ENCODE data around the gene TFAP2A. TPM values are rescaled to one million over a fixed set of nuclear protein-coding genes. Genes with fewer than 3 reads are reported as not detected.

The TFAP2A gene
- polyA plus RNA-seq, 3 donors, result 31.7 to 41.8 (median 33.6) TPM

GRCh38 chr6:10390495-10391298 lies 24.2 kb downstream of the TFAP2A start:
- no peak for DNase-seq (ENCODE audit: extremely low read depth in 1 of 11, low read depth in 9 of 11, low spot score in 4 of 11)

- no peak for DNase-seq (ENCODE audit: extremely low read depth in 1 of 11, low read depth in 9 of 11, low spot score in 4 of 11)
Measured at GRCh38 chr6:10389739-10390494, 25.0 kb downstream of the TFAP2A start.

GRCh38 chr6:10386756-10387654 lies 27.9 kb downstream of the TFAP2A start:
- no peak for DNase-seq (ENCODE audit: extremely low read depth in 1 of 11, low read depth in 9 of 11, low spot score in 4 of 11)

- DNase-seq (ENCODE audit: extremely low read depth in 1 of 11, low read depth in 9 of 11, low spot score in 4 of 11), result no peak
Measured at GRCh38 chr6:10386220-10386619, 28.7 kb downstream of the TFAP2A start.

- no peak for DNase-seq (ENCODE audit: extremely low read depth in 1 of 11, low read depth in 9 of 11, low spot score in 4 of 11)
Measured at GRCh38 chr6:10385524-10386132, 29.2 kb downstream of the TFAP2A start.

- no peak for DNase-seq (ENCODE audit: extremely low read depth in 1 of 11, low read depth in 9 of 11, low spot score in 4 of 11)
Measured at GRCh38 chr6:10384610-10385523, 30.0 kb downstream of the TFAP2A start.

- DNase-seq (ENCODE audit: extremely low read depth in 1 of 11, low read depth in 9 of 11, low spot score in 4 of 11), result no peak
Measured at GRCh38 chr6:10384091-10384609, 30.7 kb downstream of the TFAP2A start.

- DNase-seq (ENCODE audit: extremely low read depth in 1 of 11, low read depth in 9 of 11, low spot score in 4 of 11), result no peak
Measured at GRCh38 chr6:10383331-10384090, 31.4 kb downstream of the TFAP2A start.

- DNase-seq (ENCODE audit: extremely low read depth in 1 of 11, low read depth in 9 of 11, low spot score in 4 of 11), result no peak
Measured at GRCh38 chr6:10382728-10383330, 32.0 kb downstream of the TFAP2A start.

GRCh38 chr6:10382322-10382721 lies 32.6 kb downstream of the TFAP2A start:
- no peak for DNase-seq (ENCODE audit: extremely low read depth in 1 of 11, low read depth in 9 of 11, low spot score in 4 of 11)

GRCh38 chr6:10381830-10382208 lies 33.1 kb downstream of the TFAP2A start:
- DNase-seq (ENCODE audit: extremely low read depth in 1 of 11, low read depth in 9 of 11, low spot score in 4 of 11), result no peak

- DNase-seq (ENCODE audit: extremely low read depth in 1 of 11, low read depth in 9 of 11, low spot score in 4 of 11), result no peak
Measured at GRCh38 chr6:10381133-10381829, 33.6 kb downstream of the TFAP2A start.

GRCh38 chr6:10375391-10375969 lies 39.4 kb downstream of the TFAP2A start:
- DNase-seq (ENCODE audit: extremely low read depth in 1 of 11, low read depth in 9 of 11, low spot score in 4 of 11), result no peak

GRCh38 chr6:10373642-10374359 lies 41.1 kb downstream of the TFAP2A start:
- DNase-seq (ENCODE audit: extremely low read depth in 1 of 11, low read depth in 9 of 11, low spot score in 4 of 11), result no peak

- no peak for DNase-seq (ENCODE audit: extremely low read depth in 1 of 11, low read depth in 9 of 11, low spot score in 4 of 11)
Measured at GRCh38 chr6:10369896-10370295, 45.0 kb downstream of the TFAP2A start.

Data from renal cortex interstitium (tissue), 11 donors.